ENCODE measurements around the gene DENND11. TPM values are rescaled to one million over a fixed set of nuclear protein-coding genes. Genes with fewer than 3 reads are reported as not detected.

The DENND11 gene
- polyA plus RNA-seq, 2 of the 4 experiments (the other 2 are of a cell fraction), result 7.1 to 11.5 TPM

GRCh38 chr7:141701489-141702046 is 398 bp downstream of the DENND11 start:
- ATAC-seq, result peak; percentile 75
- Histone ChIP-seq H3K27ac (peak overlapping the region; percentile 85 to 95), H3K4me3 (peak overlapping the region; percentile 85), H3K4me2 (peak overlapping the region; percentile 88), H3K4me1 (peaks cover 72% of the 10 kb centered on the region), H3K9me3 (no peaks in the 10 kb centered on the region)
- TF ChIP-seq JUN (IDR thresholded peaks at IDR 0.05) (0 out of 5 replicates have a peak, but pooled peaks of 1 of the 2 experiments have one; percentile 53), HDAC2 (IDR thresholded peaks at IDR 0.05) (no peak)
- ChIA-PET CTCF (interaction anchor here (0.6 to 2.2 kb wide), 7 partner anchors 16 to 84 kb away, joined by 3 to 21 read pairs (median 3); partner anchors contain the start of gene SSBP1), POLR2A (interaction anchor here (2.5 kb wide), 1 partner anchor 36 kb away, joined by 16 read pairs; the partner anchor contains the start of gene SSBP1)
- WGBS (ENCODE audit: missing lambda C conversion rate), result 0% methylated on average over 7 of the region's 59 CpGs
- no peak for FAIRE-seq
- peak in 1 of 2 experiments; percentile 35 for DNase-seq (ENCODE audit: low read depth in 1 of 2, low spot score in 1 of 2)

DNA sequence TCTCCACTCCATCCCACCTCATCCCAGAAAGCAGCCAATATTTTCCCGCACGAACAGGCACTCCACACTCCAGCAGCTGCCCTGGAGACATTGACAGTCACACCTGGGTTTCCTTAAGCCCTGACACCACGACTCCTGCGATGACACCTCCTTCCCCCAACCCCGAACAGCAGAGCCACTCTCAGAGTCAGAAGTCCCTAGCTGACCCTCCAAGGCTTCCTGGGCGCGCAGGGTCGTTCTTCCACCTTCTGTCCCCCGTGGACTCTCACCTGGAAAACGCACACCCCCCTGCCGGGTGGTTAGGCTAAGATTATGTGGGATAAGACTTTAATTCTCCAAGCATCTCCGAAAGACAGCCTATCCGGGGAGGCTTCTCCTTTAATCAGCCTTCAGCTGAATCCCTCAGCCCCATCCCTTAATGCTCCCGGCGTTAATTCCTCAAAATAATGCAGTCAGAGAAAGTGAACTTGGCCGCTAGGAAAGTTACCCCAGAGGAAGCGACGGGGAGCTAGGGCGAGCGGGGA is 1.1 kb downstream of the DENND11 start:
- 37% methylated on average over 20 of the region's 20 CpGs for WGBS (ENCODE audit: missing lambda C conversion rate)
- CTCF ChIA-PET, result interaction anchor here (0.6 to 2.2 kb wide), 4 partner anchors 25 to 46 kb away, joined by 3 to 21 read pairs (median 4); partner anchors contain the start of gene SSBP1
- Histone ChIP-seq H3K27ac (peak overlapping the region; percentile 85 to 95), H3K4me3 (peak overlapping the region; percentile 85), H3K4me1 (peaks cover 79% of the 10 kb centered on the region), H3K4me2 (peak overlapping the region; percentile 88), H3K9me3 (no peaks in the 10 kb centered on the region)
- no peak for DNase-seq (ENCODE audit: low read depth in 1 of 2, low spot score in 1 of 2)
- no peak for FAIRE-seq
- TF ChIP-seq SMC3 (IDR thresholded peaks at IDR 0.05), result no peak
- no peak for TF ChIP-seq CBX8 (IDR thresholded peaks at IDR 0.05)
- TF ChIP-seq POLR2AphosphoS2 (conservative IDR thresholded peaks at IDR 0.05; ENCODE audit: low read length), result no peak
- TF ChIP-seq MAFK (IDR thresholded peaks at IDR 0.05; ENCODE audit: partially characterized antibody), result no peak
- TF ChIP-seq, protein P1, sequence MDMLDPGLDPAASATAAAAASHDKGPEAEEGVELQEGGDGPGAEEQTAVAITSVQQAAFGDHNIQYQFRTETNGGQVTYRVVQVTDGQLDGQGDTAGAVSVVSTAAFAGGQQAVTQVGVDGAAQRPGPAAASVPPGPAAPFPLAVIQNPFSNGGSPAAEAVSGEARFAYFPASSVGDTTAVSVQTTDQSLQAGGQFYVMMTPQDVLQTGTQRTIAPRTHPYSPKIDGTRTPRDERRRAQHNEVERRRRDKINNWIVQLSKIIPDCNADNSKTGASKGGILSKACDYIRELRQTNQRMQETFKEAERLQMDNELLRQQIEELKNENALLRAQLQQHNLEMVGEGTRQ (IDR thresholded peaks at IDR 0.05), result no peak
- TF ChIP-seq ZC3H11A (IDR thresholded peaks at IDR 0.05), result no peak
- no peak for TF ChIP-seq EHF (CRISPR knock-in tag; IDR thresholded peaks at IDR 0.05)
- no peak for TF ChIP-seq CHD2 (IDR thresholded peaks at IDR 0.05; ENCODE audit: low read length, partially characterized antibody)
- no peak for TF ChIP-seq EP300 (IDR thresholded peaks at IDR 0.05)
- no peak for TF ChIP-seq HOXB5 (CRISPR knock-in tag; IDR thresholded peaks at IDR 0.05)
- TF ChIP-seq BCL3 (IDR thresholded peaks at IDR 0.05), result no peak
- no peak for TF ChIP-seq PBX3 (IDR thresholded peaks at IDR 0.05)
- TF ChIP-seq RARB (CRISPR knock-in tag; IDR thresholded peaks at IDR 0.05), result no peak
- ATAC-seq, result peak in 1 of 2 experiments; percentile 39; a peak in 3 of 6 replicates
- POLR2A ChIA-PET, result interaction anchor here (2.5 kb wide), 1 partner anchor 37 kb away, joined by 16 read pairs; the partner anchor contains the start of gene SSBP1

DNA sequence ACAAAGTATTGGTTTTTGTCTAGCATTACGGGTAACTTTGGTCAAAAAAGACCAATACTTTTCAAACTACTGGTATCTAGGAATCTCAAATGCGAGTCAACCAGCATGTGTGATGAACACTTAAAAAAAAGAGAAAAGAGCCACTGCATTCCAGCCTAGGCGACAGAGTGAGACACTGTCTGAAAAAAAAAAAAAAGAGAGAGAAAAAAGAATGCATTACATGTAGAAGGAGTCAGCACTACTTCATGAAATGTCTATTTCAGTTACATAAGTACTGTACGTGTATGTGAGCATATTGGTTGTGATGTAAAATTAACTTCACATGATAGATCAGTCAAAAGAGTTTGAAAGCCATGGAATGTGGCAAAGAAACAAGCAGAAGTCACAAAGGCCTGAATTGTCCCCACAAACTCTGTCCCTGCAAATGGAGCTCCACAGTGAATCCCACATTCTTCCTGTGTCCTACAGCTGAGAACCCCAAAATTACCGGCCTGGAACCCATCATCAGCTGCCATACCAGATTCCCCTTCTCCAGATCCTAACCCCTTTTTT is 1.6 kb downstream of the DENND11 start:
- Histone ChIP-seq H3K4me2 (peak overlapping the region; percentile 88), H3K27ac (peak overlapping the region in 1 of 2 experiments; percentile 95; a peak in 3 of 6 replicates), H3K9me3 (no peaks in the 10 kb centered on the region), H3K4me1 (peaks cover 81% of the 10 kb centered on the region), H3K4me3 (peak overlapping the region; percentile 85)
- WGBS (ENCODE audit: missing lambda C conversion rate), result 82% methylated on average over 5 of the region's 5 CpGs
- ATAC-seq (no peak), FAIRE-seq (no peak), DNase-seq (ENCODE audit: low read depth in 1 of 2, low spot score in 1 of 2) (no peak)
- ChIA-PET POLR2A (no interaction called here), CTCF (interaction anchor here (1.3 to 2.2 kb wide), 2 partner anchors 38 to 86 kb away, joined by 3 to 21 read pairs; partner anchors contain the start of gene SSBP1)
- TF ChIP-seq NFE2L2 (conservative IDR thresholded peaks at IDR 0.05; ENCODE audit: low read length), result no peak

All from A549 (cell line).